RWPE2 (cell line): ENCODE results near the gene CDS2.

ENCODE experiments used
- ATAC-seq: fragments of 200-7000 bp; cut with Tn5 transposase; 3 replicates; pipeline ENCODE4 v1.9.1; 2021; ENCODE audit warnings: low read depth
- DNase-seq: peaks from one replicate; pipeline ENCODE4 v3.0.0-alpha.2; 2020; ENCODE audit warnings: low spot score
- H3K27ac ChIP-seq: fragments of 450-650 bp; 2 replicates; pipeline ENCODE4 v1.5.1; 2017; ENCODE audit warnings: mild to moderate bottlenecking; ENCODE audit not compliant: poor library complexity, severe bottlenecking
- H3K27me3 ChIP-seq: fragments of 250-450 bp; sonication (Bioruptor Pico); 2 replicates; pipeline ENCODE4 v1.5.1; 2021; ENCODE audit warnings: mild to moderate bottlenecking, moderate library complexity; ENCODE audit not compliant: insufficient read depth, poor library complexity, severe bottlenecking
- H3K36me3 ChIP-seq: fragments of 250-450 bp; sonication (Bioruptor Pico); 2 replicates; pipeline ENCODE4 v1.5.1; 2020; ENCODE audit warnings: low read depth, mild to moderate bottlenecking, moderate library complexity
- H3K4me1 ChIP-seq: fragments of 250-450 bp; sonication (Bioruptor Pico); 2 replicates; pipeline ENCODE4 v1.5.1; 2021; ENCODE audit warnings: mild to moderate bottlenecking, moderate library complexity; ENCODE audit not compliant: insufficient read depth, poor library complexity, severe bottlenecking
- H3K4me3 ChIP-seq: fragments of 250-450 bp; sonication (Bioruptor Pico); 2 replicates; pipeline ENCODE4 v1.5.1; 2021; ENCODE audit warnings: mild to moderate bottlenecking, moderate library complexity; ENCODE audit not compliant: severe bottlenecking
- H3K9me3 ChIP-seq: fragments of 250-450 bp; sonication (Bioruptor Pico); 2 replicates; pipeline ENCODE4 v1.5.1; 2021; ENCODE audit warnings: mild to moderate bottlenecking, moderate library complexity; ENCODE audit not compliant: severe bottlenecking
- CTCF ChIP-seq: fragments of 450-650 bp; IDR thresholded peaks from one replicate; pipeline ENCODE4 v1.5.1; 2017; ENCODE audit warnings: mild to moderate bottlenecking, moderate library complexity; ENCODE audit not compliant: poor library complexity, severe bottlenecking

The CDS2 gene

GRCh38 chr20:5190444-5190843, 63.6 kb downstream of the CDS2 start:
- Histone ChIP-seq H3K36me3 (peaks cover 28% of the 10 kb centered on the region), H3K4me1 (peaks cover 3% of the 10 kb centered on the region), H3K27me3 (no peaks in the 10 kb centered on the region), H3K27ac (no peak overlapping the region), H3K4me3 (no peak overlapping the region), H3K9me3 (no peaks in the 10 kb centered on the region)
- TF ChIP-seq CTCF = no peak
- no peak for ATAC-seq
- DNase-seq = no peak

GRCh38 chr20:5191829-5192569, 65.2 kb downstream of the CDS2 start:
- Histone ChIP-seq H3K4me3 (no peak overlapping the region), H3K27me3 (no peaks in the 10 kb centered on the region), H3K27ac (peak overlapping the region; percentile 61), H3K4me1 (peaks cover 3% of the 10 kb centered on the region), H3K9me3 (no peaks in the 10 kb centered on the region), H3K36me3 (peaks cover 21% of the 10 kb centered on the region)
- ATAC-seq (peak; percentile 70), DNase-seq (no peak)
- peak; percentile 92 for TF ChIP-seq CTCF

GRCh38 chr20:5192570-5193431, 66.0 kb downstream of the CDS2 start:
- Histone ChIP-seq H3K27ac (peak overlapping the region; percentile 61), H3K4me1 (peaks cover 3% of the 10 kb centered on the region), H3K36me3 (peaks cover 18% of the 10 kb centered on the region), H3K9me3 (no peaks in the 10 kb centered on the region), H3K27me3 (no peaks in the 10 kb centered on the region), H3K4me3 (no peak overlapping the region)
- TF ChIP-seq CTCF = peak; percentile 68
- DNase-seq (no peak), ATAC-seq (no peak)

- H3K4me3 ChIP-seq = no peak overlapping the region
- ATAC-seq (no peak), DNase-seq (no peak)
- TF ChIP-seq CTCF = no peak
- H3K27ac ChIP-seq = no peak overlapping the region
- no peaks in the 10 kb centered on the region for H3K9me3 ChIP-seq
- H3K36me3 ChIP-seq = no peaks in the 10 kb centered on the region; the same call in 1 of the 2 replicates
- H3K4me1 ChIP-seq = peaks cover 3% of the 10 kb centered on the region
- H3K27me3 ChIP-seq = no peaks in the 10 kb centered on the region
These were observed 68.8 kb downstream of the CDS2 start for GRCh38 chr20:5195655-5196054.
